ENCODE results near the gene WNT2B.

DNA sequence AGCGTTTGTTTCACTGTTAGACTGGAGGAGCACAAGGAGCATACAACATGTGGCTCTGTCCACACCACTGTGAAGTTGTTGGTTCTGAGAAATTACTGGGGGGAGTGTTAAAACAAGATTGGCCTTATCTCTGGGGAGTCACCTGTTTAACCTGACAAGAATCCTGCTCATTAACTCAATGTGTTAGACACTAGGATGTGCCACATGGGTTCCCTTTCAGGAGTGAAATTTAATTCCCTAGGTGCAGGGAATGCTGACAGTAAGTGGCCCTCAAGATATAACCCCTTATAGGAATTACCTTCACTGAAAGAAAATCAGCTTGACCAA is 45.8 kb upstream of the WNT2B start:
- no peak for TF ChIP-seq POLR2A (IDR thresholded peaks at IDR 0.05)
- TF ChIP-seq, protein P1, sequence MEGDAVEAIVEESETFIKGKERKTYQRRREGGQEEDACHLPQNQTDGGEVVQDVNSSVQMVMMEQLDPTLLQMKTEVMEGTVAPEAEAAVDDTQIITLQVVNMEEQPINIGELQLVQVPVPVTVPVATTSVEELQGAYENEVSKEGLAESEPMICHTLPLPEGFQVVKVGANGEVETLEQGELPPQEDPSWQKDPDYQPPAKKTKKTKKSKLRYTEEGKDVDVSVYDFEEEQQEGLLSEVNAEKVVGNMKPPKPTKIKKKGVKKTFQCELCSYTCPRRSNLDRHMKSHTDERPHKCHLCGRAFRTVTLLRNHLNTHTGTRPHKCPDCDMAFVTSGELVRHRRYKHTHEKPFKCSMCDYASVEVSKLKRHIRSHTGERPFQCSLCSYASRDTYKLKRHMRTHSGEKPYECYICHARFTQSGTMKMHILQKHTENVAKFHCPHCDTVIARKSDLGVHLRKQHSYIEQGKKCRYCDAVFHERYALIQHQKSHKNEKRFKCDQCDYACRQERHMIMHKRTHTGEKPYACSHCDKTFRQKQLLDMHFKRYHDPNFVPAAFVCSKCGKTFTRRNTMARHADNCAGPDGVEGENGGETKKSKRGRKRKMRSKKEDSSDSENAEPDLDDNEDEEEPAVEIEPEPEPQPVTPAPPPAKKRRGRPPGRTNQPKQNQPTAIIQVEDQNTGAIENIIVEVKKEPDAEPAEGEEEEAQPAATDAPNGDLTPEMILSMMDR (IDR thresholded peaks at IDR 0.05) = no peak

Measured in heart left ventricle (tissue), 13 donors.